K562 (cell line): ENCODE results near the gene MECR. TPM values are rescaled to one million over a fixed set of nuclear protein-coding genes. Genes with fewer than 3 reads are reported as not detected.

Experiments
- CBX3 ChIP-seq, 2 experiments: IDR thresholded peaks; 1 replicate in 1 of 2; 2 replicates in 1 of 2; pipeline ENCODE4 v1.6.1; 2012; ENCODE audit warnings: inconsistent platforms in 2 of 2, low read length in 2 of 2, borderline replicate concordance in 1 of 2, control low read depth in 1 of 2
- CBX5 ChIP-seq: IDR thresholded peaks from 2 replicates; pipeline ENCODE4 v1.6.1; 2014; ENCODE audit warnings: low read depth, borderline replicate concordance
- CREB3L1 ChIP-seq: fragments of 450-650 bp; IDR thresholded peaks from 2 replicates; pipeline ENCODE4 v1.6.1; 2014; ENCODE audit warnings: low read depth, mild to moderate bottlenecking, moderate library complexity, borderline replicate concordance
- DMBX1 ChIP-seq: fragments of 250-450 bp; sonication (Bioruptor Pico); IDR thresholded peaks from 2 replicates; pipeline ENCODE4 v1.8.0; 2022; ENCODE audit warnings: inconsistent platforms, mild to moderate bottlenecking, moderate library complexity, borderline replicate concordance
- FOXM1 ChIP-seq, 2 experiments: fragments of 450-650 bp in 1 of 2; sonication (generic) in 1 of 2; formaldehyde crosslinking in 1 of 2; IDR thresholded peaks; 2 replicates each; pipeline versions ENCODE4 v1.6.1 to v1.9.0; 2017 to 2022; ENCODE audit warnings: low read depth in 2 of 2, mild to moderate bottlenecking in 2 of 2, missing genetic modification reagents in 1 of 2, moderate library complexity in 1 of 2
- GATAD2B ChIP-seq: fragments of 450-650 bp; IDR thresholded peaks from 2 replicates; pipeline ENCODE4 v1.6.1; 2017; ENCODE audit warnings: mild to moderate bottlenecking, borderline replicate concordance
- HMGN3 ChIP-seq: IDR thresholded peaks from 2 replicates; pipeline ENCODE4 v1.6.1; 2011; ENCODE audit warnings: borderline replicate concordance, low read depth, mild to moderate bottlenecking, mixed read lengths, low read length; ENCODE audit not compliant: insufficient read length; ENCODE audit errors: extremely low read depth
- MIER1 ChIP-seq: fragments of 450-650 bp; IDR thresholded peaks from 2 replicates; pipeline ENCODE4 v1.6.1; 2016; ENCODE audit warnings: antibody characterized with exemption, mild to moderate bottlenecking, low read depth
- NFXL1 ChIP-seq: fragments of 450-650 bp; formaldehyde crosslinking; IDR thresholded peaks from 2 replicates; pipeline ENCODE4 v1.4.0; 2021; ENCODE audit warnings: mild to moderate bottlenecking
- PML ChIP-seq: IDR thresholded peaks from 2 replicates; pipeline ENCODE4 v1.6.1; 2012; ENCODE audit warnings: low read length, inconsistent platforms
- SAP30 ChIP-seq: fragments of 200-600 bp; sonication (generic); IDR thresholded peaks from 2 replicates; pipeline ENCODE4 v1.6.1; 2012; ENCODE audit warnings: borderline replicate concordance, low read depth, mild to moderate bottlenecking, moderate library complexity, low read length, control low read depth, inconsistent platforms; ENCODE audit not compliant: insufficient read depth, poor library complexity, severe bottlenecking
- TAF1 ChIP-seq: IDR thresholded peaks from 2 replicates; pipeline ENCODE4 v1.6.1; 2011; ENCODE audit warnings: mild to moderate bottlenecking, low read length, moderate library complexity; ENCODE audit not compliant: insufficient read depth, control insufficient read depth, severe bottlenecking; ENCODE audit errors: extremely low read depth
- TSC22D4 ChIP-seq: fragments of 450-650 bp; IDR thresholded peaks from 2 replicates; pipeline ENCODE4 v1.6.1; 2016; ENCODE audit warnings: missing genetic modification characterization, missing biosample characterization, control low read depth
- ZBTB26 ChIP-seq: fragments of 450-650 bp; formaldehyde crosslinking; IDR thresholded peaks from 2 replicates; pipeline ENCODE4 v1.4.0; 2022; ENCODE audit warnings: missing genetic modification characterization
- ZNF644 ChIP-seq: fragments of 200-800 bp; sonication (Bioruptor generic); IDR thresholded peaks from 2 replicates; pipeline ENCODE4 v1.6.1; 2016; ENCODE audit warnings: low read depth, missing genetic modification characterization, missing compliant biosample characterization
- polyA plus RNA-seq, 8 experiments: library from polyadenylated mRNA; depleted of rRNA in 4 of 8; stranded (reverse) in 5 of 8; unstranded in 3 of 8; fragments of >200 nt; fragmentation: Nextera tagmentation in 2 of 8; fragmentation: Illumina TruSeq in 1 of 8; extraction: Ambion mirVana in 2 of 8; extraction: Trizol in 1 of 8; gene quantifications; 2 replicates each; pipeline versions ENCODE4 v1.2.1 to v1.2.3, GENCODE V29; 2011 to 2014; ENCODE audit warnings: inconsistent platforms in 1 of 8, missing spikeins in 1 of 8
- total RNA-seq, 7 experiments: library from RNA; depleted of rRNA in 6 of 7; stranded (reverse); fragments of >200 nt in 6 of 7; fragmentation: Illumina TruSeq in 2 of 7; extraction: Trizol in 2 of 7; gene quantifications; 2 replicates each; pipeline versions ENCODE4 v1.2.1 to v1.2.3, GENCODE V29; 2011 to 2021; ENCODE audit warnings: low replicate concordance in 1 of 7
- TF ChIP-seq, protein P1 (sequence below): IDR thresholded peaks from 2 replicates; pipeline ENCODE4 v1.6.1; 2012; ENCODE audit warnings: low read depth, low read length, improper control_type of control experiment, borderline replicate concordance
- TF ChIP-seq, protein P2 (sequence below): fragments of 450-650 bp; IDR thresholded peaks from 2 replicates; pipeline ENCODE4 v1.6.1; 2016
- TF ChIP-seq, protein P3 (sequence below): sonication (generic); formaldehyde crosslinking; IDR thresholded peaks from 2 replicates; pipeline ENCODE4 v1.8.1; 2023; ENCODE audit warnings: mild to moderate bottlenecking, missing genetic modification reagents, moderate library complexity

Gene MECR
- total and polyA plus RNA-seq, 9 of the 15 experiments (the other 6 are each of a cell fraction or from before 2014, with no cell fraction given) = 10.4 to 58.6 (median 42.9) TPM

GRCh38 chr1:29156543-29157268 lies 74.0 kb downstream of the MECR start (continued):
- TF ChIP-seq CBX5 = peak; percentile 45
- TF ChIP-seq GATAD2B = peak; percentile 88; the same call in 1 of the 2 replicates
- TF ChIP-seq, protein P1, sequence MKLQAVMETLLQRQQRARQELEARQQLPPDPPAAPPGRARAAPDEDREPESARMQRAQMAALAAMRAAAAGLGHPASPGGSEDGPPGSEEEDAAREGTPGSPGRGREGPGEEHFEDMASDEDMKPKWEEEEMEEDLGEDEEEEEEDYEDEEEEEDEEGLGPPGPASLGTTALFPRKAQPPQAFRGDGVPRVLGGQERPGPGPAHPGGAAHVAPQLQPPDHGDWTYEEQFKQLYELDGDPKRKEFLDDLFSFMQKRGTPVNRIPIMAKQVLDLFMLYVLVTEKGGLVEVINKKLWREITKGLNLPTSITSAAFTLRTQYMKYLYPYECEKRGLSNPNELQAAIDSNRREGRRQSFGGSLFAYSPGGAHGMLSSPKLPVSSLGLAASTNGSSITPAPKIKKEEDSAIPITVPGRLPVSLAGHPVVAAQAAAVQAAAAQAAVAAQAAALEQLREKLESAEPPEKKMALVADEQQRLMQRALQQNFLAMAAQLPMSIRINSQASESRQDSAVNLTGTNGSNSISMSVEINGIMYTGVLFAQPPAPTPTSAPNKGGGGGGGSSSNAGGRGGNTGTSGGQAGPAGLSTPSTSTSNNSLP = peak; percentile 98
- peak; percentile 89 for TF ChIP-seq ZNF644 (tag)
- peak; percentile 31 for TF ChIP-seq TAF1
- no peak for TF ChIP-seq TSC22D4
- TF ChIP-seq CBX3 (IDR thresholded peaks at IDR 0.05; ENCODE audit: borderline replicate concordance in 1 of 2, low read length in 2 of 2) = peak in 1 of 2 experiments; percentile 93; a peak in 2 of 3 replicates
- TF ChIP-seq MIER1 = peak; percentile 67; the same call in 1 of the 2 replicates
- TF ChIP-seq HMGN3 = peak; percentile 89
- no peak; the same call in 1 of the 2 replicates for TF ChIP-seq DMBX1 (CRISPR knock-in tag)
- TF ChIP-seq ZBTB26 (CRISPR knock-in tag) = 0 out of 2 replicates have a peak, but pooled peaks have one; percentile 70
- TF ChIP-seq FOXM1 (IDR thresholded peaks at IDR 0.05; ENCODE audit: low read depth) = peak; percentile 91
- no peak for TF ChIP-seq FOXM1 (CRISPR knock-in tag; IDR thresholded peaks at IDR 0.05; ENCODE audit: low read depth)
- TF ChIP-seq SAP30 = peak; percentile 29
- no peak for TF ChIP-seq NFXL1 (CRISPR knock-in tag)
- TF ChIP-seq PML = peak; percentile 82; the same call in 1 of the 2 replicates
- peak; percentile 76; the same call in 1 of the 2 replicates for TF ChIP-seq CREB3L1
- TF ChIP-seq, protein P2, sequence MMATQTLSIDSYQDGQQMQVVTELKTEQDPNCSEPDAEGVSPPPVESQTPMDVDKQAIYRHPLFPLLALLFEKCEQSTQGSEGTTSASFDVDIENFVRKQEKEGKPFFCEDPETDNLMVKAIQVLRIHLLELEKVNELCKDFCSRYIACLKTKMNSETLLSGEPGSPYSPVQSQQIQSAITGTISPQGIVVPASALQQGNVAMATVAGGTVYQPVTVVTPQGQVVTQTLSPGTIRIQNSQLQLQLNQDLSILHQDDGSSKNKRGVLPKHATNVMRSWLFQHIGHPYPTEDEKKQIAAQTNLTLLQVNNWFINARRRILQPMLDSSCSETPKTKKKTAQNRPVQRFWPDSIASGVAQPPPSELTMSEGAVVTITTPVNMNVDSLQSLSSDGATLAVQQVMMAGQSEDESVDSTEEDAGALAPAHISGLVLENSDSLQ = peak; percentile 91
- TF ChIP-seq, protein P3, sequence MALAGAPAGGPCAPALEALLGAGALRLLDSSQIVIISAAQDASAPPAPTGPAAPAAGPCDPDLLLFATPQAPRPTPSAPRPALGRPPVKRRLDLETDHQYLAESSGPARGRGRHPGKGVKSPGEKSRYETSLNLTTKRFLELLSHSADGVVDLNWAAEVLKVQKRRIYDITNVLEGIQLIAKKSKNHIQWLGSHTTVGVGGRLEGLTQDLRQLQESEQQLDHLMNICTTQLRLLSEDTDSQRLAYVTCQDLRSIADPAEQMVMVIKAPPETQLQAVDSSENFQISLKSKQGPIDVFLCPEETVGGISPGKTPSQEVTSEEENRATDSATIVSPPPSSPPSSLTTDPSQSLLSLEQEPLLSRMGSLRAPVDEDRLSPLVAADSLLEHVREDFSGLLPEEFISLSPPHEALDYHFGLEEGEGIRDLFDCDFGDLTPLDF (CRISPR knock-in tag) = peak; percentile 24; the same call in 1 of the 2 replicates
